A549 treated with AZD2906 at 1 μM for 4 hours (cell line): ENCODE results near the gene IZUMO1. TPM values are rescaled to one million over a fixed set of nuclear protein-coding genes. Genes with fewer than 3 reads are reported as not detected.

Experiments
- total RNA-seq: library from RNA; stranded (reverse); fragments of 200-300 nt; extraction: Qiagen RNA extraction; gene quantifications from 5 replicates; pipeline ENCODE4 v1.2.3, GENCODE V29; 2022

Gene IZUMO1
- total RNA-seq: not detected in 5 replicates

GRCh38 chr19:48746738-48747575, at the start of gene IZUMO1:
Gene IZUMO1 (minus strand): TSS chr19:48746909. CDS start chr19:48745859, 1,050 bp downstream.

GRCh38 chr19:48755084-48755641, 8.5 kb upstream of the IZUMO1 start, which contains the start of gene FGF21:
Gene FGF21 (plus strand): TSS chr19:48755524. CDS start chr19:48756237, 713 bp downstream.

GRCh38 chr19:48752496-48753365, 6.0 kb upstream of the IZUMO1 start, which contains the start of gene FUT1:
Gene FUT1 (minus strand): TSS chr19:48752641. CDS start chr19:48751281, 1,360 bp downstream.

GRCh38 chr19:48740164-48740972, 6.3 kb downstream of the IZUMO1 start, which contains the start of gene RASIP1:
Gene RASIP1 (minus strand): TSS chr19:48740610. CDS start chr19:48740282, 328 bp downstream.

DNA sequence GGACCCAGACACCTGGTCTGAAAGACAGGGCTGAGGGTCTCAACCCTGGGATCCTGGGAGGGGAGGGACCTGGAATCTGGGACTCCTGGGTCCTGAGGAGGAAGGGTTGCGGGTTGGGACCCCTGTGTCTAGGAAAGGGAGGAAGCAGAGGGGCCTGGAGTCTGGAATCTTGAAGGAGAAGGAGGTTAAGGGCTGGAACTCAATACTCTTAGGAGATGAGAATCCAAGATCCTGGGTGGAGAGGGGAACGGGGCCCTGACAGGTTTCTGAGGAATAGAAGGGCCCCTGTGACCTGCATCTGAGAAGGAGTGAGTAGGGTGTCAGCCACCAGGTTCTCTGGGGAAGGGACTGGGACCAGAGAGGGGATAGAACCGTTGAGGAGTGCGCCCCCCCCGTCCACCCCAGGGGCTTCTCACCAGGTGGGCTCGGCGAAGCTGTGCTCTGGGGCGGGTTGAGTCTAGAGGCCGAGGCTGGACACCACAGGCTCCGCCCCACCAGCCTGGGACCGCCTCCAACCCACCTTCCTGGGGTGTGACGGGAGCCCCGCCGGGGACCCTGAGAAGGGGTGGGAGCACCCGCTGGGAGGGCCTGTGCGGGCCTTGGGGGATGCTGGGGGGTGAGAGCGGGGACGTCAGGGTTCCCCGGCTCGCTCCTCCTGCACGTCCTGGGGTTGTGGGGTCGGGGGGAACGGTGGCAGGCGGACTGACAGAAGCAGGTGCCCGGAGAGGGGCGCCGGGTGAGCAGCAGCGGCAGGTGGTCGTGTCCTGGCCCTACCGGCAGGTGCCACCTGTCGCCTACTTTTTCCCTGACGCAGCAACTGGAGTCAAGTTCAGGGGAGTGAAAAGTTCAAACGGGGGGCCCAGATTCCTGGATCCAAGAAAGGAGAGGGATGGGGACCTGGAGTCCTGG, 27.2 kb downstream of the IZUMO1 start, which contains the start of gene MAMSTR:
TSS of gene MAMSTR (minus strand) at position 463 of the 909 bp plus-strand sequence. CDS start 694 bp downstream, outside the sequence.

DNA sequence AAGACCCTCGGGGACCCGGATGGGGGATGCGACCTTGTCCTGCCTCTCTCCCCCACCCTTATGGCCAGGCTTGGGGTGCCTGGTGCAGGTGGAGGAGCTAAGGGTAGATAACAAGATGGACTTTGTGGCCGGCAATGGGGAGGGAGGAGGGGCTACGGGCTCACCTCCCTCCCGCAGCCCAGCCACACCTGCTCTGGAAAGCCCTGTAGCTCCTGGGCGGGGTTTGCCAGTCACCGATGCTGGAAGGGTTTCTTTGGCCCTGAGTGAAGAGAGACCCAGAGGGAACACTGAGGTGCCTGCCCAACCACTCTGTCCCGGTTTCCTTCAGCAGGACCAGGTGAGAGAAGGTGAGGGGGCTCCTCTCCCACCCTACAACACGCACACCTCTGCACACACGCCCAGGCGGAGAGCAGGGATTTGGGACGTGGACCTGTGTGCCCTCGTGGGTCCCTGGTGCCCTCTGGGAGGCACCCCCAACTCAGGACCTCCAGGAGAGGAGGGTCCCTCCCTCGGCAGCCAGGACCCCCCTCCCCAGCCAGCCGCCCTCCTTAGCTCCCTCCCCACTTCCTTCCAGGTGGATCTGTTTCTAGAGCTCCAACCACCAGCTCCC, 50.9 kb downstream of the IZUMO1 start, which contains the start of gene FUT2:
TSS of gene FUT2 (plus strand) at position 229 of the 610 bp plus-strand sequence. CDS start 6,986 bp downstream, outside the sequence.

Other genes with a start within 250 kb of the IZUMO1 start
- gene LMTK3, start 235.1 kb downstream of the IZUMO1 start, total RNA-seq: 2.5 to 5.4 TPM (median 5.0 TPM) in 5 replicates
- 13.7 to 18.5 TPM (median 15.6 TPM) in 5 replicates for gene SULT2B1, start 194.7 kb downstream of the IZUMO1 start, total RNA-seq
- 0.06 TPM in 1 of 5 replicates, not detected in the others for gene SPACA4, start 140.2 kb downstream of the IZUMO1 start, total RNA-seq
- 0.12 to 0.40 TPM (median 0.21 TPM) in 5 replicates for gene FAM83E, start 131.8 kb downstream of the IZUMO1 start, total RNA-seq
- gene RPL18, start 127.7 kb downstream of the IZUMO1 start, total RNA-seq: 3,280 to 3,604 TPM (median 3,357 TPM) in 5 replicates
- 10.1 to 17.9 TPM (median 15.0 TPM) in 5 replicates for gene SPHK2, start 127.4 kb downstream of the IZUMO1 start, total RNA-seq
- 1.4 to 2.6 TPM (median 1.9 TPM) in 5 replicates for gene DBP, start 109.5 kb downstream of the IZUMO1 start, total RNA-seq
- gene CA11, start 100.7 kb downstream of the IZUMO1 start, total RNA-seq: 6.9 to 11.7 TPM (median 9.4 TPM) in 5 replicates
- gene NTN5, start 73.9 kb downstream of the IZUMO1 start, total RNA-seq: 0.06 to 0.22 TPM (median 0.15 TPM) in 5 replicates
- gene FUT2, start 50.9 kb downstream of the IZUMO1 start, total RNA-seq: not detected in 5 replicates
- 0.25 to 0.52 TPM (median 0.35 TPM) in 5 replicates for gene MAMSTR, start 27.2 kb downstream of the IZUMO1 start, total RNA-seq
- 0.42 to 0.98 TPM (median 0.45 TPM) in 5 replicates for gene RASIP1, start 6.3 kb downstream of the IZUMO1 start, total RNA-seq
- gene FUT1, start 5.7 kb upstream of the IZUMO1 start, total RNA-seq: 0.04 to 0.13 TPM (median 0.06 TPM) in 5 replicates
- not detected in 5 replicates for gene FGF21, start 8.6 kb upstream of the IZUMO1 start, total RNA-seq
- gene BCAT2, start 64.1 kb upstream of the IZUMO1 start, total RNA-seq: 51.3 to 63.4 TPM (median 60.9 TPM) in 5 replicates
- gene HSD17B14, start 89.6 kb upstream of the IZUMO1 start, total RNA-seq: 12.4 to 16.1 TPM (median 13.9 TPM) in 5 replicates
- gene PLEKHA4, start 121.7 kb upstream of the IZUMO1 start, total RNA-seq: 1.2 to 1.6 TPM (median 1.4 TPM) in 5 replicates
- 79.7 to 121 TPM (median 92.8 TPM) in 5 replicates for gene PPP1R15A, start 125.5 kb upstream of the IZUMO1 start, total RNA-seq
- gene TULP2, start 151.8 kb upstream of the IZUMO1 start, total RNA-seq: not detected in 5 replicates
- gene NUCB1, start 153.4 kb upstream of the IZUMO1 start, total RNA-seq: 206 to 233 TPM (median 208 TPM) in 5 replicates
- gene DHDH, start 186.8 kb upstream of the IZUMO1 start, total RNA-seq: 0.87 to 1.6 TPM (median 1.3 TPM) in 5 replicates
- 283 to 383 TPM (median 335 TPM) in 5 replicates for gene BAX, start 208.0 kb upstream of the IZUMO1 start, total RNA-seq
- 16,772 to 23,411 TPM (median 18,179 TPM) in 5 replicates for gene FTL, start 218.4 kb upstream of the IZUMO1 start, total RNA-seq
- gene GYS1, start 246.4 kb upstream of the IZUMO1 start, total RNA-seq: 17.8 to 21.9 TPM (median 19.9 TPM) in 5 replicates
- gene RUVBL2, start 247.0 kb upstream of the IZUMO1 start, total RNA-seq: 221 to 248 TPM (median 236 TPM) in 5 replicates